Esophagus squamous epithelium (tissue), 5 donors: ENCODE measurements around the gene PTPN18. TPM values are rescaled to one million over a fixed set of nuclear protein-coding genes. Genes with fewer than 3 reads are reported as not detected.

Experiments used
- DNase-seq: peaks from one replicate; lab custom pipeline; 2025; lab: John Stamatoyannopoulos, UW
- H3K27ac ChIP-seq, 4 donors: fragments of 200-600 bp; sonication (generic); one replicate each; pipeline ENCODE4 v1.5.1; 2016 to 2019; ENCODE audit warnings: mild to moderate bottlenecking in 1 of 4
- H3K27me3 ChIP-seq, 4 donors: fragments of 200-600 bp; sonication (generic); 1 replicate in 3 of 4; 2 replicates in 1 of 4; pipeline versions ENCODE4 v1.5.1 to v1.6.0; 2017 to 2021; ENCODE audit warnings: antibody characterized with exemption in 1 of 4
- H3K36me3 ChIP-seq, 3 donors: fragments of 200-600 bp; sonication (generic); one replicate each; pipeline ENCODE4 v1.5.1; 2016 to 2019
- H3K4me1 ChIP-seq, 3 donors: fragments of 200-600 bp; sonication (generic); one replicate each; pipeline ENCODE4 v1.5.1; 2017 to 2019
- H3K4me3 ChIP-seq, 4 donors: fragments of 200-600 bp; sonication (generic); 1 replicate in 3 of 4; 2 replicates in 1 of 4; pipeline ENCODE4 v1.5.1; 2016 to 2019; ENCODE audit warnings: mild to moderate bottlenecking in 2 of 4, moderate library complexity in 1 of 4
- H3K9me3 ChIP-seq, 3 donors: fragments of 200-600 bp; sonication (generic); one replicate each; pipeline ENCODE4 v1.5.1; 2016 to 2019
- CTCF ChIP-seq, 6 experiments: fragments of 450-650 bp in 4 of 6; fragments of 200-600 bp in 2 of 6; sonication (generic) in 2 of 6; IDR thresholded peaks; one replicate each; pipeline ENCODE4 v1.5.1; 2016 to 2019; ENCODE audit warnings: antibody characterized with exemption in 6 of 6, mild to moderate bottlenecking in 4 of 6, moderate library complexity in 4 of 6
- POLR2A ChIP-seq, 4 donors: fragments of 450-650 bp; IDR thresholded peaks; one replicate each; pipeline ENCODE4 v1.6.1; 2017; ENCODE audit warnings: antibody characterized with exemption in 4 of 4, mild to moderate bottlenecking in 4 of 4, moderate library complexity in 3 of 4
- WGBS, 2 donors: methylation state at CpG; one replicate each; pipeline ENCODE4 v1.1.5; 2018; 5-methylcytosine and 5-hydroxymethylcytosine counted together
- intact Hi-C: fragments of 100-400 bp; cut with DNase I; formaldehyde crosslinking; loops from one replicate; pipeline ENCODE4 v1.15.0; 2022
- total RNA-seq, 4 donors: library from RNA; depleted of rRNA; stranded (reverse); fragments of >200 nt; gene quantifications; one replicate each; pipeline ENCODE4 v1.1.0, GENCODE V29; 2016
- donor health status: DM: yes; HTN: yes; CAD: no.

The PTPN18 gene
- total RNA-seq, 4 donors from 2014 or later = 26.8 to 43.6 (median 35.5) TPM

- Histone ChIP-seq H3K4me1 (peaks cover 0 to 21% (median 1%) of the 10 kb centered on the region in 3 donors), H3K27me3 (no peaks in the 10 kb centered on the region), H3K36me3 (peaks cover 0 to 28% (median 0%) of the 10 kb centered on the region in 3 donors), H3K27ac (no peak overlapping the region), H3K4me3 (no peak overlapping the region), H3K9me3 (no peaks in the 10 kb centered on the region)
- 74 to 85% methylated on average over 3 of the region's 3 CpGs for WGBS, 2 donors
- TF ChIP-seq CTCF (IDR thresholded peaks at IDR 0.05) (no peak), POLR2A (IDR thresholded peaks at IDR 0.05) (no peak)
- intact Hi-C loops = no loop called here
- no peak for DNase-seq
Measured at GRCh38 chr2:130378206-130378897, 22.5 kb downstream of the PTPN18 start.

GRCh38 chr2:130378898-130379214, 23.0 kb downstream of the PTPN18 start:
- peaks cover 0 to 16% (median 0%) of the 10 kb centered on the region in 3 donors for H3K4me1 ChIP-seq
- intact Hi-C loops = no loop called here
- H3K9me3 ChIP-seq = no peaks in the 10 kb centered on the region
- no peak overlapping the region for H3K27ac ChIP-seq
- H3K4me3 ChIP-seq = no peak overlapping the region
- 83 to 89% methylated on average over 3 of the region's 3 CpGs for WGBS, 2 donors
- DNase-seq = no peak
- H3K27me3 ChIP-seq = no peaks in the 10 kb centered on the region
- H3K36me3 ChIP-seq = peaks cover 0 to 28% (median 0%) of the 10 kb centered on the region in 3 donors
- TF ChIP-seq CTCF (IDR thresholded peaks at IDR 0.05) (no peak), POLR2A (IDR thresholded peaks at IDR 0.05) (no peak)

- no peak overlapping the region for H3K4me3 ChIP-seq
- H3K4me1 ChIP-seq = peaks cover 0 to 6% (median 0%) of the 10 kb centered on the region in 3 donors
- H3K9me3 ChIP-seq = no peaks in the 10 kb centered on the region
- 94 to 96% methylated on average over 9 to 10 of the region's 11 CpGs for WGBS, 2 donors
- TF ChIP-seq POLR2A (IDR thresholded peaks at IDR 0.05) (no peak), CTCF (IDR thresholded peaks at IDR 0.05) (no peak)
- no peak for DNase-seq
- H3K27ac ChIP-seq = no peak overlapping the region
- H3K36me3 ChIP-seq = peaks cover 0 to 18% (median 0%) of the 10 kb centered on the region in 3 donors
- intact Hi-C loops = no loop called here
- no peaks in the 10 kb centered on the region for H3K27me3 ChIP-seq
Measured at GRCh38 chr2:130380096-130380934, 24.5 kb downstream of the PTPN18 start.

- H3K4me3 ChIP-seq = no peak overlapping the region
- no peak overlapping the region for H3K27ac ChIP-seq
- WGBS, 2 donors = 72 to 78% methylated on average over 4 of the region's 4 CpGs
- DNase-seq = no peak
- peaks cover 0 to 5% (median 0%) of the 10 kb centered on the region in 3 donors for H3K4me1 ChIP-seq
- intact Hi-C loops = no loop called here
- no peaks in the 10 kb centered on the region for H3K27me3 ChIP-seq
- H3K36me3 ChIP-seq = peaks cover 0 to 14% (median 0%) of the 10 kb centered on the region in 3 donors
- no peaks in the 10 kb centered on the region for H3K9me3 ChIP-seq
- no peak for TF ChIP-seq CTCF (IDR thresholded peaks at IDR 0.05)
- no peak for TF ChIP-seq POLR2A (IDR thresholded peaks at IDR 0.05)
Measured at GRCh38 chr2:130381145-130381544, 25.3 kb downstream of the PTPN18 start.

GRCh38 chr2:130381619-130382018, 25.8 kb downstream of the PTPN18 start:
- H3K4me1 ChIP-seq = peaks cover 0 to 5% (median 0%) of the 10 kb centered on the region in 3 donors
- TF ChIP-seq POLR2A (IDR thresholded peaks at IDR 0.05) = no peak
- no peak for DNase-seq
- peaks cover 0 to 14% (median 0%) of the 10 kb centered on the region in 3 donors for H3K36me3 ChIP-seq
- no peak overlapping the region for H3K27ac ChIP-seq
- H3K4me3 ChIP-seq = no peak overlapping the region
- no peaks in the 10 kb centered on the region for H3K27me3 ChIP-seq
- H3K9me3 ChIP-seq = no peaks in the 10 kb centered on the region
- intact Hi-C loops = no loop called here
- 76 to 77% methylated on average over 4 of the region's 4 CpGs for WGBS, 2 donors
